Mammary epithelial cell (primary cell): ENCODE results near the gene CKAP2.

ENCODE experiments used
- EZH2 ChIP-seq: IDR thresholded peaks from 2 replicates; pipeline ENCODE4 v1.6.1; 2012; ENCODE audit warnings: low read length, inconsistent platforms, borderline replicate concordance
- TF ChIP-seq, protein P1 (sequence below), 2 donors: IDR thresholded peaks in 1 of 2; conservative IDR thresholded peaks in 1 of 2; 2 replicates each; pipeline ENCODE4 v1.5.1; 2011 to 2012; ENCODE audit warnings: inconsistent platforms in 2 of 2, low read length in 2 of 2, mild to moderate bottlenecking in 2 of 2, control low read depth in 1 of 2, low read depth in 1 of 2; ENCODE audit not compliant: insufficient read depth in 1 of 2; ENCODE audit errors: extremely low read depth in 1 of 2

DNA sequence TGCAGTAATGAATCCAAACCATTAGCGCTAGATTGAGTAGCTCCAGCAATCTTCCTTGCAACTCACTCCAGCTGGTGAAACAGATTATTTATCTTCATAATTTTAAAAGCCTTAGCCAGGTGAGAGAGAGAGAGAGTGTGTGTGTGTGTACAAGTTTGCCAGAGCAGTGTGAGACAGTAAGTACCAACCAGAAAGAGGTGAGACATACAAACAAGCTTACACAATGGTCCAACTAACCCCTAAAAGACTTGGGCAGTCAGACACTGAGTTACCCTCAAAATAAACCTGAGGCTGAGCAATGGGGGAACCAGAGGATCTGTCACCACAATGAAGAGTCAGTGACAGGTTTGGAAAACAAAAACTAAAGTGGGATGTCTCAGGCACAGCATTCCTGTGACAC lies 41.2 kb upstream of the CKAP2 start:
- TF ChIP-seq, protein P1, sequence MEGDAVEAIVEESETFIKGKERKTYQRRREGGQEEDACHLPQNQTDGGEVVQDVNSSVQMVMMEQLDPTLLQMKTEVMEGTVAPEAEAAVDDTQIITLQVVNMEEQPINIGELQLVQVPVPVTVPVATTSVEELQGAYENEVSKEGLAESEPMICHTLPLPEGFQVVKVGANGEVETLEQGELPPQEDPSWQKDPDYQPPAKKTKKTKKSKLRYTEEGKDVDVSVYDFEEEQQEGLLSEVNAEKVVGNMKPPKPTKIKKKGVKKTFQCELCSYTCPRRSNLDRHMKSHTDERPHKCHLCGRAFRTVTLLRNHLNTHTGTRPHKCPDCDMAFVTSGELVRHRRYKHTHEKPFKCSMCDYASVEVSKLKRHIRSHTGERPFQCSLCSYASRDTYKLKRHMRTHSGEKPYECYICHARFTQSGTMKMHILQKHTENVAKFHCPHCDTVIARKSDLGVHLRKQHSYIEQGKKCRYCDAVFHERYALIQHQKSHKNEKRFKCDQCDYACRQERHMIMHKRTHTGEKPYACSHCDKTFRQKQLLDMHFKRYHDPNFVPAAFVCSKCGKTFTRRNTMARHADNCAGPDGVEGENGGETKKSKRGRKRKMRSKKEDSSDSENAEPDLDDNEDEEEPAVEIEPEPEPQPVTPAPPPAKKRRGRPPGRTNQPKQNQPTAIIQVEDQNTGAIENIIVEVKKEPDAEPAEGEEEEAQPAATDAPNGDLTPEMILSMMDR (conservative IDR thresholded peaks at IDR 0.05 in 1 of 2, IDR thresholded peaks at IDR 0.05 in 1 of 2; ENCODE audit: extremely low read depth in 1 of 2, insufficient read depth in 1 of 2, low read depth in 1 of 2, low read length in 2 of 2) = no peak
- TF ChIP-seq EZH2 = no peak
